Smooth muscle cell (in vitro differentiated cells): Measurements from ENCODE around the gene WWOX. TPM values are rescaled to one million over a fixed set of nuclear protein-coding genes. Genes with fewer than 3 reads are reported as not detected.

Experiments
- DNase-seq: peaks from one replicate; lab custom pipeline; 2025; ENCODE audit not compliant: unreplicated experiment; lab: John Stamatoyannopoulos, UW
- H2AFZ ChIP-seq: fragments of 200-600 bp; sonication (generic); 2 replicates; pipeline ENCODE4 v1.6.0; 2016; ENCODE audit warnings: antibody characterized with exemption, low read depth, mild to moderate bottlenecking
- H3F3A ChIP-seq: fragments of 200-600 bp; sonication (generic); 2 replicates; pipeline ENCODE4 v1.6.0; 2017; ENCODE audit warnings: antibody characterized with exemption, low read depth
- H3K27ac ChIP-seq: fragments of 200-600 bp; sonication (generic); 2 replicates; pipeline ENCODE4 v1.5.1; 2016; ENCODE audit warnings: low read depth, mild to moderate bottlenecking
- H3K27me3 ChIP-seq: fragments of 200-600 bp; sonication (generic); 2 replicates; pipeline ENCODE4 v1.6.1; 2016; ENCODE audit warnings: low read depth, mild to moderate bottlenecking
- H3K36me3 ChIP-seq: fragments of 200-600 bp; sonication (generic); 2 replicates; pipeline ENCODE4 v1.5.1; 2016; ENCODE audit warnings: low read depth
- H3K4me1 ChIP-seq: fragments of 200-600 bp; sonication (generic); 2 replicates; pipeline ENCODE4 v1.5.1; 2016; ENCODE audit warnings: low read depth
- H3K4me2 ChIP-seq: fragments of 200-600 bp; sonication (generic); 2 replicates; pipeline ENCODE4 v1.6.0; 2016; ENCODE audit warnings: mild to moderate bottlenecking
- H3K4me3 ChIP-seq: fragments of 200-600 bp; sonication (generic); 2 replicates; pipeline ENCODE4 v1.5.1; 2016; ENCODE audit warnings: mild to moderate bottlenecking
- H3K79me2 ChIP-seq: fragments of 200-600 bp; sonication (generic); 2 replicates; pipeline ENCODE4 v1.6.0; 2016; ENCODE audit warnings: low read depth, mild to moderate bottlenecking
- H3K9ac ChIP-seq: fragments of 200-600 bp; sonication (generic); 2 replicates; pipeline ENCODE4 v1.6.0; 2016; ENCODE audit warnings: low read depth
- H3K9me3 ChIP-seq: fragments of 200-600 bp; sonication (generic); replicated peaks from 2 replicates; pipeline ENCODE4 v1.5.1; 2016; ENCODE audit warnings: low read depth
- H4K20me1 ChIP-seq: fragments of 200-600 bp; sonication (generic); 2 replicates; pipeline ENCODE4 v1.6.0; 2016; ENCODE audit warnings: low read depth
- CTCF ChIP-seq: fragments of 200-600 bp; sonication (generic); IDR thresholded peaks from 2 replicates; pipeline ENCODE4 v1.5.1; 2017; ENCODE audit warnings: borderline replicate concordance, mild to moderate bottlenecking, antibody characterized with exemption; ENCODE audit not compliant: insufficient read depth, poor library complexity, severe bottlenecking
- WGBS: methylation state at CpG from one replicate; pipeline ENCODE4 v1.1.7; 2016; ENCODE audit warnings: low lambda C conversion rate; 5-methylcytosine and 5-hydroxymethylcytosine counted together
- polyA plus RNA-seq: library from polyadenylated mRNA; unstranded; fragments of >200 nt; fragmentation: Nextera tagmentation; extraction: Ambion mirVana; gene quantifications from 2 replicates; pipeline ENCODE4 v1.2.1, GENCODE V29; 2016
- total RNA-seq: library from RNA; depleted of rRNA; stranded (reverse); fragments of >200 nt; gene quantifications from 2 replicates; pipeline ENCODE4 v1.2.3, GENCODE V29; 2014

WWOX gene
- total and polyA plus RNA-seq, 2 experiments from 2014 or later, result 7.5 to 14.0 TPM

- Histone ChIP-seq H3K79me2 (no peaks in the 10 kb centered on the region), H3K27me3 (no peaks in the 10 kb centered on the region), H4K20me1 (no peaks in the 10 kb centered on the region), H3K27ac (no peak overlapping the region), H3K9ac (no peak overlapping the region), H3K9me3 (peaks cover 4% of the 10 kb centered on the region), H3F3A (no peaks in the 10 kb centered on the region), H2AFZ (no peak overlapping the region), H3K4me1 (no peaks in the 10 kb centered on the region), H3K4me2 (no peak overlapping the region), H3K36me3 (no peaks in the 10 kb centered on the region), H3K4me3 (no peak overlapping the region)
- no peak for TF ChIP-seq CTCF
- DNase-seq, result no peak
- WGBS, result 25% methylated on average over 7 of the region's 7 CpGs
Measured at GRCh38 chr16:78155791-78156345, 56.4 kb downstream of the WWOX start.

GRCh38 chr16:78161023-78161729 is 61.7 kb downstream of the WWOX start:
- H3K79me2 ChIP-seq, result no peaks in the 10 kb centered on the region
- H2AFZ ChIP-seq, result no peak overlapping the region
- no peaks in the 10 kb centered on the region for H4K20me1 ChIP-seq
- H3K9ac ChIP-seq, result no peak overlapping the region
- H3F3A ChIP-seq, result no peaks in the 10 kb centered on the region
- H3K9me3 ChIP-seq, result peaks cover 4% of the 10 kb centered on the region
- no peak for DNase-seq
- H3K27me3 ChIP-seq, result no peaks in the 10 kb centered on the region
- H3K27ac ChIP-seq, result no peak overlapping the region
- H3K36me3 ChIP-seq, result no peaks in the 10 kb centered on the region
- WGBS, result 97% methylated on average over 5 of the region's 5 CpGs
- H3K4me3 ChIP-seq, result no peak overlapping the region
- TF ChIP-seq CTCF, result no peak
- no peak overlapping the region for H3K4me2 ChIP-seq
- no peaks in the 10 kb centered on the region for H3K4me1 ChIP-seq

- Histone ChIP-seq H3K36me3 (no peaks in the 10 kb centered on the region), H3K9ac (no peak overlapping the region), H3K27me3 (no peaks in the 10 kb centered on the region), H3F3A (no peaks in the 10 kb centered on the region), H3K4me3 (no peak overlapping the region), H3K4me2 (no peak overlapping the region), H3K79me2 (no peaks in the 10 kb centered on the region), H2AFZ (no peak overlapping the region), H4K20me1 (no peaks in the 10 kb centered on the region), H3K27ac (no peak overlapping the region), H3K9me3 (peaks cover 4% of the 10 kb centered on the region), H3K4me1 (no peaks in the 10 kb centered on the region)
- 93% methylated on average over 12 of the region's 12 CpGs for WGBS
- TF ChIP-seq CTCF, result no peak
- DNase-seq, result no peak
Measured at GRCh38 chr16:78163772-78164670, 64.6 kb downstream of the WWOX start.
